GM12878 (cell line): ENCODE results near the gene BATF. TPM values are rescaled to one million over a fixed set of nuclear protein-coding genes. Genes with fewer than 3 reads are reported as not detected.

Source experiments
- ATAC-seq: fragments of 200-7000 bp; cut with Tn5 transposase; 3 replicates; pipeline ENCODE4 v1.9.1; 2020; ENCODE audit warnings: mild to moderate bottlenecking, moderate library complexity
- BruUV-seq: library from RNA; stranded (reverse); fragments of 400-500 nt; replicated peaks from 2 replicates; lab custom pipeline; 2021; lab: Mats Ljungman, UMichigan
- CTCF ChIA-PET: fragments of 300-600 bp; sonication (Branson Sonifier 250); formaldehyde crosslinking; extraction: SDS; loops from one replicate; lab custom pipeline; 2021; ENCODE audit warnings: inconsistent platforms; lab: Yijun Ruan, JAX
- POLR2A ChIA-PET: fragments of 350-600 bp; formaldehyde crosslinking; extraction: SDS; loops from one replicate; lab custom pipeline; 2021; ENCODE audit warnings: inconsistent platforms; lab: Charles Lee
- RAD21 ChIA-PET: fragments of 300-600 bp; sonication (Branson Sonifier 250); formaldehyde crosslinking; loops from one replicate; lab custom pipeline; 2023; ENCODE audit warnings: antibody characterized with exemption; ENCODE audit not compliant: unreplicated experiment; lab: Charles Lee
- SMC1A ChIA-PET: fragments of 300-600 bp; sonication (Branson Sonifier 250); formaldehyde crosslinking; loops from one replicate; lab custom pipeline; 2023; ENCODE audit not compliant: unreplicated experiment, uncharacterized antibody; lab: Charles Lee
- DNase-seq: peaks from one replicate; pipeline ENCODE4 v3.0.0-alpha.2; 2011; ENCODE audit warnings: low read depth, low spot score
- FAIRE-seq: peaks from 3 replicates; lab custom pipeline; 2011; peaks lifted over from hg19 to GRCh38; lab: Jason Lieb, UNC
- H2AFZ ChIP-seq: 2 replicates; pipeline ENCODE4 v1.6.0; 2011; ENCODE audit warnings: low read depth, low read length, control low read depth; ENCODE audit not compliant: control insufficient read depth
- H3K27ac ChIP-seq: 2 replicates; pipeline ENCODE4 v1.5.1; 2011; ENCODE audit warnings: control low read depth; ENCODE audit not compliant: control insufficient read depth, insufficient read depth
- H3K27me3 ChIP-seq, 2 experiments: replicated peaks in 1 of 2; 2 replicates each; pipeline versions ENCODE4 v1.6.0 to v1.6.1; 2011; ENCODE audit warnings: low read length in 1 of 2; ENCODE audit not compliant: control insufficient read depth in 2 of 2, insufficient read depth in 2 of 2
- H3K36me3 ChIP-seq, 2 experiments: 2 replicates each; pipeline ENCODE4 v1.5.1; 2011; ENCODE audit warnings: low read length in 1 of 2; ENCODE audit not compliant: control insufficient read depth in 2 of 2, insufficient read depth in 2 of 2
- H3K4me1 ChIP-seq: 2 replicates; pipeline ENCODE4 v1.6.1; 2011; ENCODE audit warnings: mild to moderate bottlenecking, low read length, moderate library complexity, mixed read lengths; ENCODE audit not compliant: control insufficient read depth, insufficient read depth
- H3K4me2 ChIP-seq: 2 replicates; pipeline ENCODE4 v1.6.0; 2011; ENCODE audit warnings: control low read depth; ENCODE audit not compliant: control insufficient read depth, insufficient read depth
- H3K4me3 ChIP-seq: fragments of 200-600 bp; sonication (generic); 2 replicates; pipeline ENCODE4 v1.5.1; 2016
- H3K79me2 ChIP-seq: 2 replicates; pipeline ENCODE4 v1.6.0; 2011; ENCODE audit warnings: low read length; ENCODE audit not compliant: control insufficient read depth, insufficient read depth
- H3K9ac ChIP-seq: 2 replicates; pipeline ENCODE4 v1.8.0; 2011; ENCODE audit warnings: low read length, control low read depth, mixed read lengths; ENCODE audit not compliant: control insufficient read depth, insufficient read depth
- H3K9me3 ChIP-seq: replicated peaks from 3 replicates; pipeline ENCODE4 v1.5.1; 2011; ENCODE audit warnings: mild to moderate bottlenecking, low read length; ENCODE audit not compliant: control insufficient read depth, insufficient read depth
- H4K20me1 ChIP-seq: 2 replicates; pipeline ENCODE4 v1.6.0; 2011; ENCODE audit not compliant: control insufficient read depth, insufficient read depth
- BHLHE40 ChIP-seq, 2 experiments: fragments of 450-650 bp in 1 of 2; IDR thresholded peaks; 2 replicates each; pipeline ENCODE4 v1.6.1; 2011 to 2017; ENCODE audit warnings: low read depth in 2 of 2, borderline replicate concordance in 1 of 2, improper control_type of control experiment in 1 of 2, low read length in 1 of 2, mild to moderate bottlenecking in 1 of 2
- CEBPB ChIP-seq, 2 experiments: fragments of 150-350 bp in 1 of 2; IDR thresholded peaks; 2 replicates each; pipeline ENCODE4 v1.6.1; 2012 to 2014; ENCODE audit warnings: low read depth in 2 of 2, low read length in 2 of 2, borderline replicate concordance in 1 of 2, inconsistent platforms in 1 of 2
- FOXK2 ChIP-seq: fragments of 450-650 bp; IDR thresholded peaks from 2 replicates; pipeline ENCODE4 v1.6.1; 2017; ENCODE audit warnings: mild to moderate bottlenecking, moderate library complexity
- GATAD2B ChIP-seq: fragments of 450-650 bp; conservative IDR thresholded peaks from 2 replicates; pipeline ENCODE4 v1.6.1; 2017; ENCODE audit warnings: low read depth, mild to moderate bottlenecking, moderate library complexity
- IKZF1 ChIP-seq: fragments of 450-650 bp; conservative IDR thresholded peaks from 2 replicates; pipeline ENCODE4 v1.6.1; 2017; ENCODE audit warnings: antibody characterized with exemption, mild to moderate bottlenecking
- IRF4 ChIP-seq: IDR thresholded peaks from 2 replicates; pipeline ENCODE4 v1.6.1; 2011; ENCODE audit warnings: low read depth, low read length
- MEF2B ChIP-seq: fragments of 450-650 bp; IDR thresholded peaks from 2 replicates; pipeline ENCODE4 v1.6.1; 2018; ENCODE audit warnings: mild to moderate bottlenecking, moderate library complexity; ENCODE audit not compliant: partially characterized antibody, poor library complexity, severe bottlenecking
- PKNOX1 ChIP-seq: fragments of 450-650 bp; IDR thresholded peaks from 2 replicates; pipeline ENCODE4 v1.6.1; 2016; ENCODE audit warnings: mild to moderate bottlenecking
- POU2F2 ChIP-seq: IDR thresholded peaks from 3 replicates; pipeline ENCODE4 v1.6.1; 2011; ENCODE audit warnings: low read depth, mild to moderate bottlenecking, low read length, borderline replicate concordance
- SREBF1 ChIP-seq: IDR thresholded peaks from 2 replicates; pipeline ENCODE4 v1.6.1; 2012; ENCODE audit warnings: mild to moderate bottlenecking, low read length
- ZBTB11 ChIP-seq: fragments of 450-650 bp; formaldehyde crosslinking; IDR thresholded peaks from 2 replicates; pipeline ENCODE4 v1.5.0; 2022; ENCODE audit warnings: mild to moderate bottlenecking, missing genetic modification characterization
- WGBS: methylation state at CpG from one replicate; pipeline ENCODE4 v1.1.6; 2016; ENCODE audit warnings: low lambda C conversion rate; ENCODE audit not compliant: insufficient replicate concordance, insufficient coverage; ENCODE audit errors: missing lambda C conversion rate; 5-methylcytosine and 5-hydroxymethylcytosine counted together
- in situ Hi-C: fragments of 300-500 bp; cut with MboI; formaldehyde crosslinking; loops from 9 replicates; pipeline ENCODE4 v1.14.3; 2018; ENCODE audit warnings: mixed read lengths
- intact Hi-C: fragments of 100-400 bp; cut with micrococcal nuclease; formaldehyde crosslinking; loops from one replicate; pipeline ENCODE4 v1.14.2; 2022; ENCODE audit not compliant: unreplicated experiment
- polyA plus RNA-seq, 11 experiments: library from polyadenylated mRNA; depleted of rRNA in 4 of 11; unstranded in 6 of 11; stranded (reverse) in 5 of 11; fragments of >200 nt; fragmentation: Nextera tagmentation in 4 of 11; fragmentation: Illumina TruSeq in 1 of 11; extraction: Ambion mirVana in 4 of 11; extraction: Trizol in 1 of 11; gene quantifications; 1 replicate in 1 of 11; 2 replicates in 10 of 11; pipeline versions ENCODE4 v1.2.1 to v1.2.3, GENCODE V29; 2011 to 2016; ENCODE audit warnings: inconsistent platforms in 2 of 11, missing spikeins in 2 of 11, low read depth in 1 of 11
- total RNA-seq, 4 experiments: library from RNA; depleted of rRNA in 3 of 4; stranded (reverse); fragments of >200 nt in 3 of 4; fragmentation: Illumina TruSeq in 1 of 4; extraction: Trizol in 1 of 4; gene quantifications; 2 replicates each; pipeline versions ENCODE4 v1.2.1 to v1.2.3, GENCODE V29; 2013 to 2021
- TF ChIP-seq, protein P1 (sequence below): fragments of 450-650 bp; IDR thresholded peaks from 2 replicates; pipeline ENCODE4 v1.6.1; 2016; ENCODE audit warnings: mild to moderate bottlenecking, moderate library complexity, borderline replicate concordance

Gene BATF
- total and polyA plus RNA-seq, 10 of the 15 experiments (the other 5 are each of a cell fraction or from before 2014, with no cell fraction given), result 10.0 to 154 (median 103) TPM

- ChIA-PET SMC1A (interaction anchor here (0.7 to 16.1 kb wide), 26 partner anchors 8 to 359 kb away, joined by 3 to 619 read pairs (median 5); partner anchors contain the start of gene BATF), RAD21 (interaction anchor here (0.6 to 18.1 kb wide), 27 partner anchors 8 to 608 kb away, joined by 3 to 645 read pairs (median 8); partner anchors contain the start of genes BATF and JDP2), CTCF (interaction anchor here (0.6 to 19.8 kb wide), 24 partner anchors 8 to 355 kb away, joined by 3 to 520 read pairs (median 6); partner anchors contain the start of genes BATF and ERG28), POLR2A (interaction anchor here (0.5 to 16.2 kb wide), 19 partner anchors 8 to 386 kb away, joined by 3 to 385 read pairs (median 4); partner anchors contain the start of genes BATF and NEK9)
- H3K4me3 ChIP-seq, result no peak overlapping the region
- no peak overlapping the region for H3K9ac ChIP-seq
- peak; percentile 89 for DNase-seq
- H3K4me2 ChIP-seq, result peak overlapping the region; percentile 73
- no peak for FAIRE-seq
- H3K9me3 ChIP-seq, result peaks cover 8% of the 10 kb centered on the region; the same call in 2 of the 3 replicates
- intact Hi-C loops, result loop anchor here (2.0 to 5.0 kb wide), 3 partner anchors 35 to 360 kb away; partner anchors contain the start of genes BATF, JDP2 and NEK9
- H3K27me3 ChIP-seq, result no peaks in the 10 kb centered on the region
- no TSS peak for BruUV-seq
- in situ Hi-C loops, result loop anchor here (5.0 to 10.0 kb wide), 2 partner anchors 180 to 362 kb away; partner anchors contain the start of gene NEK9
- H4K20me1 ChIP-seq, result no peaks in the 10 kb centered on the region
- under 1% methylated on average over 7 of the region's 7 CpGs for WGBS
- H3K79me2 ChIP-seq, result no peaks in the 10 kb centered on the region
- H2AFZ ChIP-seq, result no peak overlapping the region
- H3K36me3 ChIP-seq, result no peaks in the 10 kb centered on the region
- peak overlapping the region; percentile 69 for H3K27ac ChIP-seq
- peak; percentile 84 for ATAC-seq
- H3K4me1 ChIP-seq, result peaks cover 33% of the 10 kb centered on the region
- TF ChIP-seq FOXK2 (no peak), SREBF1 (no peak), MEF2B (peak; percentile 59), CEBPB (IDR thresholded peaks at IDR 0.05; ENCODE audit: borderline replicate concordance in 1 of 2, low read depth in 2 of 2, low read length in 2 of 2) (peak in 1 of 2 experiments; percentile 59; a peak in 1 of 4 replicates), POU2F2 (peak; percentile 30; the same call in 1 of the 3 replicates), GATAD2B (0 out of 2 replicates have a peak, but pooled peaks have one; percentile 52), ZBTB11 (CRISPR knock-in tag) (no peak), IKZF1 (peak; percentile 99), PKNOX1 (peak; percentile 63), BHLHE40 (IDR thresholded peaks at IDR 0.05; ENCODE audit: borderline replicate concordance in 1 of 2, low read depth in 2 of 2, low read length in 1 of 2) (peak in 1 of 2 experiments; percentile 64; a peak in 1 of 4 replicates), IRF4 (peak; percentile 93)
- TF ChIP-seq, protein P1, sequence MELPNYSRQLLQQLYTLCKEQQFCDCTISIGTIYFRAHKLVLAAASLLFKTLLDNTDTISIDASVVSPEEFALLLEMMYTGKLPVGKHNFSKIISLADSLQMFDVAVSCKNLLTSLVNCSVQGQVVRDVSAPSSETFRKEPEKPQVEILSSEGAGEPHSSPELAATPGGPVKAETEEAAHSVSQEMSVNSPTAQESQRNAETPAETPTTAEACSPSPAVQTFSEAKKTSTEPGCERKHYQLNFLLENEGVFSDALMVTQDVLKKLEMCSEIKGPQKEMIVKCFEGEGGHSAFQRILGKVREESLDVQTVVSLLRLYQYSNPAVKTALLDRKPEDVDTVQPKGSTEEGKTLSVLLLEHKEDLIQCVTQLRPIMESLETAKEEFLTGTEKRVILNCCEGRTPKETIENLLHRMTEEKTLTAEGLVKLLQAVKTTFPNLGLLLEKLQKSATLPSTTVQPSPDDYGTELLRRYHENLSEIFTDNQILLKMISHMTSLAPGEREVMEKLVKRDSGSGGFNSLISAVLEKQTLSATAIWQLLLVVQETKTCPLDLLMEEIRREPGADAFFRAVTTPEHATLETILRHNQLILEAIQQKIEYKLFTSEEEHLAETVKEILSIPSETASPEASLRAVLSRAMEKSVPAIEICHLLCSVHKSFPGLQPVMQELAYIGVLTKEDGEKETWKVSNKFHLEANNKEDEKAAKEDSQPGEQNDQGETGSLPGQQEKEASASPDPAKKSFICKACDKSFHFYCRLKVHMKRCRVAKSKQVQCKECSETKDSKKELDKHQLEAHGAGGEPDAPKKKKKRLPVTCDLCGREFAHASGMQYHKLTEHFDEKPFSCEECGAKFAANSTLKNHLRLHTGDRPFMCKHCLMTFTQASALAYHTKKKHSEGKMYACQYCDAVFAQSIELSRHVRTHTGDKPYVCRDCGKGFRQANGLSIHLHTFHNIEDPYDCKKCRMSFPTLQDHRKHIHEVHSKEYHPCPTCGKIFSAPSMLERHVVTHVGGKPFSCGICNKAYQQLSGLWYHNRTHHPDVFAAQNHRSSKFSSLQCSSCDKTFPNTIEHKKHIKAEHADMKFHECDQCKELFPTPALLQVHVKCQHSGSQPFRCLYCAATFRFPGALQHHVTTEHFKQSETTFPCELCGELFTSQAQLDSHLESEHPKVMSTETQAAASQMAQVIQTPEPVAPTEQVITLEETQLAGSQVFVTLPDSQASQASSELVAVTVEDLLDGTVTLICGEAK, result no peak
Observed at GRCh38 chr14:75487155-75487671, 35.1 kb upstream of the BATF start.
